ENCODE results near the gene LPP. TPM values are rescaled to one million over a fixed set of nuclear protein-coding genes. Genes with fewer than 3 reads are reported as not detected.

Gene LPP
- total RNA-seq, 1 donor from 2014 or later, result 28.2 TPM

DNA sequence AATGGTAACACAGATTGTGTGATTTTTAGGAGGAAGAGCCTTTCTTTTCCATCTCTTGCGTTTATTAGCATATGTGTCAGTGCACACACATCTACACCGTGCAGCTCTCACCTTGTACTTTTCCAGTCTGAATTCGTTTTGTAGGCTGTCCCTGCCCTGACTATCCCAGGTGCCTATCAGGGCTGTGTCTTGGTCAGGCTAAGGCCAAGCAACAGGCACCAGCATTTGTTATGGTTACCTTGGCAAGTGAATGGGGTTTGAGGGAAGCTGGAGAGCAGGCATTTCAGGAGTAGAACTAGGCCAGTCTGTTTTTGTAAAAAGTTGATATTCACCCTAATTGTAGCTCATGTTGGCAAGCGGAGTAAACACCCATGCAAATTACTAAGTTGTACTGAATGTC lies 528.4 kb downstream of the LPP start:
- H3K4me1 ChIP-seq (ENCODE audit: control insufficient read depth in 3 of 3, insufficient read depth in 3 of 3, low read length in 3 of 3), result peaks cover 13 to 34% (median 16%) of the 10 kb centered on the region in 3 donors
- H3K9me3 ChIP-seq (ENCODE audit: control insufficient read depth in 3 of 3, low read length in 3 of 3), result no peaks in the 10 kb centered on the region
- peak overlapping the region; percentile 72 for H3K27ac ChIP-seq (ENCODE audit: low read depth, low read length)
- peak overlapping the region in 1 of 3 donors; percentile 16 for H3K9ac ChIP-seq (ENCODE audit: low read depth in 1 of 3, low read length in 3 of 3)
- H3K36me3 ChIP-seq (ENCODE audit: control insufficient read depth in 3 of 3, insufficient read depth in 3 of 3, low read length in 3 of 3), result no peaks in the 10 kb centered on the region
- H3K27me3 ChIP-seq (ENCODE audit: control insufficient read depth in 3 of 3, insufficient read depth in 3 of 3, low read length in 3 of 3), result no peaks in the 10 kb centered on the region
- no peak overlapping the region for H3K4me3 ChIP-seq (ENCODE audit: low read length in 3 of 3)

DNA sequence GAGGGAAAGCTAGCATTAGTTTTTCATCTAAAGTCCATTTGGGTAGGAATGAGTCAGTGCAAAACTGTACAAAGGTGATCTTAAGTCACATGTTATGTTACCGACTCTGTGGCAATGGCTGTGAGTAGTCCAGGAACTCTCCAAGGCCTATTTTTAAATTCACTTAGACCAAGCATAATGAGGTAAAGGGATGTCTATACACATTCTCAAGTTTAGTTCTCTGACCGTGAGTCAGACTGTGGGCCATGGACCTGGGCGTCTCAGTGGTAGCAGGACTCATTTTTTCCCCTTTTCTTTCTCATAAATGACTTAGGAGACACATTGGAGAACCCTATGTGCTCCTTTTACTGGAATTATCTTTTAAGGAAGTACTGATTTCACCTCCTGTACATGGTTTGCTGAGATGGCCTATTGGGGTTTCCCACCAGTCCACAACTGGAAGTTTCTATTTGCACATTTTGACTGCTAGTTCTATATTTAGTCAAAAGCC lies 529.1 kb downstream of the LPP start:
- H3K27me3 ChIP-seq (ENCODE audit: control insufficient read depth in 3 of 3, insufficient read depth in 3 of 3, low read length in 3 of 3), result no peaks in the 10 kb centered on the region
- no peaks in the 10 kb centered on the region for H3K36me3 ChIP-seq (ENCODE audit: control insufficient read depth in 3 of 3, insufficient read depth in 3 of 3, low read length in 3 of 3)
- H3K27ac ChIP-seq (ENCODE audit: low read depth, low read length), result peak overlapping the region; percentile 72
- H3K4me3 ChIP-seq (ENCODE audit: low read length in 3 of 3), result no peak overlapping the region
- H3K9me3 ChIP-seq (ENCODE audit: control insufficient read depth in 3 of 3, low read length in 3 of 3), result no peaks in the 10 kb centered on the region
- H3K4me1 ChIP-seq (ENCODE audit: control insufficient read depth in 3 of 3, insufficient read depth in 3 of 3, low read length in 3 of 3), result peaks cover 13 to 35% (median 16%) of the 10 kb centered on the region in 3 donors
- peak overlapping the region in 1 of 3 donors; percentile 16 for H3K9ac ChIP-seq (ENCODE audit: low read depth in 1 of 3, low read length in 3 of 3)

DNA sequence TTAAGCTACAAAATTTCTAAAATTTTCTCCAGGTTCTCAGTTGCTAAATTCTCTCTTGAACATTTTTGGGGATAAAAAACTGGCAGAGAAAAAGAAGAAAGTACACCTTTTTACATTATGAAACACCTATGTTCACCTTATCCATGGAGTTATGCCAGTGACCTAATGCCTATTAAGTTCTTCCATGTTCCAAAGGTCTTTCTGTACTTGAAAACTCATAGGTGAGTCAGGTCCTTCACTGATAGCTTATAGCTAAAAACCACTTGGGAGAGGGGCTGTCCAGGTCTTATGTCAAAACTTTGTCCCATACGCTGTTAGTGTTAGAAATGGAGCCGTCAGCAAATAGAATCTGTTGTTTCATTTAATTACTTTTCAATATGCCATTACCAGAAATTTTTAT lies 530.3 kb downstream of the LPP start:
- Histone ChIP-seq H3K27ac (ENCODE audit: low read depth, low read length) (no peak overlapping the region), H3K4me3 (ENCODE audit: low read length in 3 of 3) (no peak overlapping the region), H3K9me3 (ENCODE audit: control insufficient read depth in 3 of 3, low read length in 3 of 3) (no peaks in the 10 kb centered on the region), H3K4me1 (ENCODE audit: control insufficient read depth in 3 of 3, insufficient read depth in 3 of 3, low read length in 3 of 3) (peaks cover 16 to 40% (median 17%) of the 10 kb centered on the region in 3 donors), H3K9ac (ENCODE audit: low read depth in 1 of 3, low read length in 3 of 3) (no peak overlapping the region), H3K27me3 (ENCODE audit: control insufficient read depth in 3 of 3, insufficient read depth in 3 of 3, low read length in 3 of 3) (no peaks in the 10 kb centered on the region), H3K36me3 (ENCODE audit: control insufficient read depth in 3 of 3, insufficient read depth in 3 of 3, low read length in 3 of 3) (no peaks in the 10 kb centered on the region)

DNA sequence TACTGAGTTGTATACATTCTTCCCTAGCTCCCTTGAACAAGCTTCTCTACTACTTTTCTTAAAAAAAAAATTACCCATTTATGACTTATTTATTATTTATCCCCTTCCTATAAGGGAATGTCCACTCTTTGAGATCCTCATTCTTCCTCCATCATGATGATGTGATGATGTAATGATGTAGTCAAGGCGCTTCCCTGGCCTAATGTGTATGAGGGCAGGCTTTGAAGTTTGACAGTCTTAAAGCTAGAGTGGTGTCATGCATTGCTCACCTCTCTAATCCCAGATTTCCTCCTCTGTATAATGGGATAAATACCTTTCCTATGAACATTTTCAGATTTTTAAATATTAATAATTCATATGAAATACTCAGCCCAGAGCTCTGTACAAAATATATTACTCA lies 531.8 kb downstream of the LPP start:
- Histone ChIP-seq H3K27me3 (ENCODE audit: control insufficient read depth in 3 of 3, insufficient read depth in 3 of 3, low read length in 3 of 3) (no peaks in the 10 kb centered on the region), H3K4me3 (ENCODE audit: low read length in 3 of 3) (no peak overlapping the region), H3K36me3 (ENCODE audit: control insufficient read depth in 3 of 3, insufficient read depth in 3 of 3, low read length in 3 of 3) (no peaks in the 10 kb centered on the region), H3K9ac (ENCODE audit: low read depth in 1 of 3, low read length in 3 of 3) (no peak overlapping the region), H3K27ac (ENCODE audit: low read depth, low read length) (no peak overlapping the region), H3K4me1 (ENCODE audit: control insufficient read depth in 3 of 3, insufficient read depth in 3 of 3, low read length in 3 of 3) (peaks cover 11 to 27% (median 17%) of the 10 kb centered on the region in 3 donors), H3K9me3 (ENCODE audit: control insufficient read depth in 3 of 3, low read length in 3 of 3) (no peaks in the 10 kb centered on the region)

DNA sequence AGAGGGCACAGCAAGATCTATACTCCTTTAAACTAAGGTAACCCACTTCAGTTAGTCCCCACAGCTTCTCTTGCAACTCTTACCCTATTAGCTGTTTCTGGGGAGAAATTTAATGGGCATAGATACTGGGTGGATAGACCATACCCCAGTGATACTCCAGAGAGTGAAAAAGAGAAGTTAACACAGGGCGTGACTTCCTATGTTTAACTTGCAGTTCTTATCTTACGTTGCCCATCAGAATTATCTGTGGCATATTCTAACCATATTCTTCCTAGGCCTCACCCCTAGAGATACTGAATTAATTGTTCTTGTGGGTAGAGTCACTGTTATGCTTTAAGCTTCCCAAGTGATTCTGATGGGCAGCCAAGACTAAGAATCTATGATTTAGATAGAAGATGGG lies 532.4 kb downstream of the LPP start:
- no peaks in the 10 kb centered on the region for H3K36me3 ChIP-seq (ENCODE audit: control insufficient read depth in 3 of 3, insufficient read depth in 3 of 3, low read length in 3 of 3)
- H3K27me3 ChIP-seq (ENCODE audit: control insufficient read depth in 3 of 3, insufficient read depth in 3 of 3, low read length in 3 of 3), result no peaks in the 10 kb centered on the region
- H3K4me3 ChIP-seq (ENCODE audit: low read length in 3 of 3), result no peak overlapping the region
- H3K4me1 ChIP-seq (ENCODE audit: control insufficient read depth in 3 of 3, insufficient read depth in 3 of 3, low read length in 3 of 3), result peaks cover 10 to 27% (median 17%) of the 10 kb centered on the region in 3 donors
- H3K27ac ChIP-seq (ENCODE audit: low read depth, low read length), result no peak overlapping the region
- H3K9ac ChIP-seq (ENCODE audit: low read depth in 1 of 3, low read length in 3 of 3), result no peak overlapping the region
- H3K9me3 ChIP-seq (ENCODE audit: control insufficient read depth in 3 of 3, low read length in 3 of 3), result no peaks in the 10 kb centered on the region

DNA sequence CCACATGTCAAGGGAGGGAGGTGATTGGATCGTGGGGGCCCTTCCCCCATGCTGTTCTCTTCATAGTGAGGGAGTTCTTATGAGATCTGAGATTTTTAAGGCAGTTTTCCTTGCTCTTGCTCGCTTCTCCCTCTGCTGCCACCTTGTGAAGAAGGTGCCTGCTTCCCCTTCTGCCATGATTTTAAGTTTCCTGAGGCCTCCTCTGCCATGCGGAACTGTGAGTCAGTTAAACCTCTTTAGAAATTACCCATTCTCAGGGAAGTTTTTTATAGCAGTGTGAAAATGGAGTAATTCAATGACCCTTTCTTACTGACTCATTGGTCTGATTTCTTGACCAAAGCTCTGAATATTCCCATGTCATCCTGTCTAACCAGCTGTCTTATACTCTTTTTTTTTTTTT lies 533.4 kb downstream of the LPP start:
- Histone ChIP-seq H3K9ac (ENCODE audit: low read depth in 1 of 3, low read length in 3 of 3) (no peak overlapping the region), H3K4me1 (ENCODE audit: control insufficient read depth in 3 of 3, insufficient read depth in 3 of 3, low read length in 3 of 3) (peaks cover 10 to 22% (median 12%) of the 10 kb centered on the region in 3 donors), H3K27ac (ENCODE audit: low read depth, low read length) (no peak overlapping the region)

DNA sequence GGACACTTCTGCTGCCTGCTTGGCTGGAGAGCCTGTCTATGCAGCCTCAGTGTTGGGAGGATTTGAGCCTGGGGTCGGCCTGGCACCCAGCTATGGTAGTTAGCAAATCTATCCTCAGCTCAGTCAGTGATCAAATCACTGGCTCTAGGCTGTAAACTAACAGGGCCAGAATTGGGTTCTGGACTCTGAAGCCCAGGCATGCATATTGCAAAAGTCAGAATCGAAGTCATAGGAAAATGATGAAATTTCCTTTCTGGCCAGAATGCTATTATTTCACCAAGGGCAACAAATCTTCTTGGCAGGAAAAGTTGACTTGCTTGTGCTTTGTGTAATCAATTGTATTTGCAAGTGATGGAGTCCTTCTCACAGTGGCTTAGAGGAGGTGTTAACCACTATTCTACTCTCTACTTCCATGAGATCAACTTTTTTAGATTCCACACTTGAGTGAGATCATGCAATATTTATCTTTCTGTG lies 535.2 kb downstream of the LPP start:
- Histone ChIP-seq H3K27me3 (ENCODE audit: control insufficient read depth in 3 of 3, insufficient read depth in 3 of 3, low read length in 3 of 3) (no peaks in the 10 kb centered on the region), H3K4me3 (ENCODE audit: low read length in 3 of 3) (no peak overlapping the region), H3K9ac (ENCODE audit: low read depth in 1 of 3, low read length in 3 of 3) (no peak overlapping the region), H3K9me3 (ENCODE audit: control insufficient read depth in 3 of 3, low read length in 3 of 3) (no peaks in the 10 kb centered on the region), H3K36me3 (ENCODE audit: control insufficient read depth in 3 of 3, insufficient read depth in 3 of 3, low read length in 3 of 3) (no peaks in the 10 kb centered on the region), H3K27ac (ENCODE audit: low read depth, low read length) (peak overlapping the region; percentile 38), H3K4me1 (ENCODE audit: control insufficient read depth in 3 of 3, insufficient read depth in 3 of 3, low read length in 3 of 3) (peaks cover 0 to 9% (median 3%) of the 10 kb centered on the region in 3 donors)

More for the DNA sequence above, 533.4 kb downstream of the LPP start:
- Histone ChIP-seq H3K27me3 (ENCODE audit: control insufficient read depth in 3 of 3, insufficient read depth in 3 of 3, low read length in 3 of 3) (no peaks in the 10 kb centered on the region), H3K36me3 (ENCODE audit: control insufficient read depth in 3 of 3, insufficient read depth in 3 of 3, low read length in 3 of 3) (no peaks in the 10 kb centered on the region), H3K4me3 (ENCODE audit: low read length in 3 of 3) (no peak overlapping the region), H3K9me3 (ENCODE audit: control insufficient read depth in 3 of 3, low read length in 3 of 3) (no peaks in the 10 kb centered on the region)

DNA sequence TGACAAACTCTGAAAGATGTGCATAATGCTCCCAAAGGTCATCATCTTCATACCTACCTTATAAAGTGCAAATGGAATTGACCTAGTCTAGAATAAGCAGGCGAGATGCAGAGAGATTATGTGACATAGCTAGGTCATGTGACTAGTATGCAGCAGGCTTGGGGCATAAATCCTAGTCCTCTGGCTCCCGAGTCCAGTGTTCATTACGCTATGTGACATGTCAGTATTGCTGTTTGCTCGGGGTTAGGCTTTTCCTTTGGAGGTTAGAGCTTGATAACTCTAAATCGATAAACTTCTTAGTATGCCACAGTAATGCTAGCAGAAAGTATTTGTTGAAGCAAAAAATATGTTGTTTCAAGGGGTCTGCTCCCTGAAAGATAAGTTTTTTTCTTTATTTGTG lies 536.1 kb downstream of the LPP start:
- Histone ChIP-seq H3K4me3 (ENCODE audit: low read length in 3 of 3) (no peak overlapping the region), H3K36me3 (ENCODE audit: control insufficient read depth in 3 of 3, insufficient read depth in 3 of 3, low read length in 3 of 3) (no peaks in the 10 kb centered on the region), H3K9me3 (ENCODE audit: control insufficient read depth in 3 of 3, low read length in 3 of 3) (no peaks in the 10 kb centered on the region), H3K27ac (ENCODE audit: low read depth, low read length) (no peak overlapping the region), H3K4me1 (ENCODE audit: control insufficient read depth in 3 of 3, insufficient read depth in 3 of 3, low read length in 3 of 3) (peaks cover 0 to 9% (median 3%) of the 10 kb centered on the region in 3 donors), H3K9ac (ENCODE audit: low read depth in 1 of 3, low read length in 3 of 3) (no peak overlapping the region), H3K27me3 (ENCODE audit: control insufficient read depth in 3 of 3, insufficient read depth in 3 of 3, low read length in 3 of 3) (no peaks in the 10 kb centered on the region)

DNA sequence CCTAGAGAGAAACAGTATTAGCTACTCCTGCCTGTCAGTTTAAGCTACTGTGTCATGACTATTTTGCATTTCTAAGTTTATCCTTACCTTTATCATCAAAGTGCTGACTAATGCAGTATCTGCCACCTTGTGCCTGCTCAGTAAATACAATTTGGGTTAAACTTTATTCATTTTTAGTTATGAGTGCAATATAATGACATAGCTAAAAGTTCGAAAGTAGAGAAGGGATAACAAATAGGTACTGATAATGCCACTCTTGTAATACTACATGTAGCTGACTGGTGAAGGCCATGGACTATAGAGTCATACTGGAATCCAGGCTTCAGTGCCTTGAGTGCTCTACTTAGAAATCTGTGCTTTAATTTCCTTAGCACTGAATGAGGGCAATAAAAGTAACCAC lies 537.0 kb downstream of the LPP start:
- H3K4me1 ChIP-seq (ENCODE audit: control insufficient read depth in 3 of 3, insufficient read depth in 3 of 3, low read length in 3 of 3), result peaks cover 0 to 9% (median 3%) of the 10 kb centered on the region in 3 donors
- H3K9me3 ChIP-seq (ENCODE audit: control insufficient read depth in 3 of 3, low read length in 3 of 3), result no peaks in the 10 kb centered on the region
- H3K27ac ChIP-seq (ENCODE audit: low read depth, low read length), result no peak overlapping the region
- H3K36me3 ChIP-seq (ENCODE audit: control insufficient read depth in 3 of 3, insufficient read depth in 3 of 3, low read length in 3 of 3), result no peaks in the 10 kb centered on the region
- no peak overlapping the region for H3K9ac ChIP-seq (ENCODE audit: low read depth in 1 of 3, low read length in 3 of 3)
- no peaks in the 10 kb centered on the region for H3K27me3 ChIP-seq (ENCODE audit: control insufficient read depth in 3 of 3, insufficient read depth in 3 of 3, low read length in 3 of 3)
- no peak overlapping the region for H3K4me3 ChIP-seq (ENCODE audit: low read length in 3 of 3)

DNA sequence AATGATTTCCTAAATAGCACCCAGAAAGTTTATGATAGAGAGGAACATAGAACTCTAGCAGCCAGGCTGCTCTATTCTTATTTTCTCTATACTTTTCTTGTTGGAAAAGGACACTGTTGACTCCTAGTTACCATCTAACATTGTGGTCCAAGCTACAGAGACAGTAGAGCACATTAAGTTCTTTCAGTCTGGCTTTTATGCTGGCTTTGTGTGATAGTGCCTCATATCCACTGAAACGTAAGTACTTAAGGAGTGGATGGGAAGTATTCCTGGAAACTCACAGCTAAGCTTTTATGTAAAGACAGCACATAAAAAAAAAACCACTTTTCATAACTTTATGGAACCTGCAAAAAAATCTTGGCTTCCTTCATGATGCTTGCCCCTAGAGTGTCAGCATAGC lies 537.7 kb downstream of the LPP start:
- Histone ChIP-seq H3K36me3 (ENCODE audit: control insufficient read depth in 3 of 3, insufficient read depth in 3 of 3, low read length in 3 of 3) (no peaks in the 10 kb centered on the region), H3K27me3 (ENCODE audit: control insufficient read depth in 3 of 3, insufficient read depth in 3 of 3, low read length in 3 of 3) (no peaks in the 10 kb centered on the region), H3K4me3 (ENCODE audit: low read length in 3 of 3) (no peak overlapping the region), H3K9ac (ENCODE audit: low read depth in 1 of 3, low read length in 3 of 3) (no peak overlapping the region), H3K9me3 (ENCODE audit: control insufficient read depth in 3 of 3, low read length in 3 of 3) (no peaks in the 10 kb centered on the region), H3K4me1 (ENCODE audit: control insufficient read depth in 3 of 3, insufficient read depth in 3 of 3, low read length in 3 of 3) (peaks cover 0 to 9% (median 3%) of the 10 kb centered on the region in 3 donors), H3K27ac (ENCODE audit: low read depth, low read length) (no peak overlapping the region)
